Body of pancreas (tissue), 4 donors: ENCODE measurements around the gene FURIN. TPM values are rescaled to one million over a fixed set of nuclear protein-coding genes. Genes with fewer than 3 reads are reported as not detected.
A peak's percentile ranks its signal among the peaks of the same experiment; 100 is the strongest.
"Not testable (repeated sequence)": the region's sequence is repeated elsewhere in the genome, so short reads cannot be mapped to it uniquely, and the experiment has no call there.

ENCODE experiments used
- ATAC-seq: fragments of 150-250 bp; one replicate; pipeline ENCODE4 v1.9.1; 2016
- DNase-seq, 4 donors: peaks; one replicate each; pipeline ENCODE4 v3.0.0-alpha.2; 2019
- H3K27ac ChIP-seq, 4 donors: fragments of 200-600 bp; sonication (generic); 1 replicate in 3 of 4; 2 replicates in 1 of 4; pipeline versions ENCODE4 v1.5.1 to v1.6.1; 2016 to 2019; ENCODE audit warnings: mild to moderate bottlenecking in 1 of 4, mixed read lengths in 1 of 4, moderate library complexity in 1 of 4
- H3K27me3 ChIP-seq, 2 donors: fragments of 200-600 bp; sonication (generic); one replicate each; pipeline ENCODE4 v1.6.0; 2016; ENCODE audit warnings: mild to moderate bottlenecking in 1 of 2
- H3K36me3 ChIP-seq, 2 donors: fragments of 200-600 bp; sonication (generic); replicated peaks in 1 of 2; 2 replicates each; pipeline ENCODE4 v1.5.1; 2016; ENCODE audit warnings: low read depth in 2 of 2; ENCODE audit not compliant: insufficient read depth in 1 of 2
- H3K4me1 ChIP-seq: fragments of 200-600 bp; sonication (generic); one replicate; pipeline ENCODE4 v1.6.0; 2016
- H3K4me3 ChIP-seq, 2 donors: fragments of 200-600 bp; sonication (generic); 1 replicate in 1 of 2; 2 replicates in 1 of 2; pipeline ENCODE4 v1.5.1; 2016 to 2019
- H3K9me3 ChIP-seq, 3 donors: fragments of 200-600 bp; sonication (generic); 1 replicate in 2 of 3; 2 replicates in 1 of 3; pipeline ENCODE4 v1.5.1; 2016
- POLR2A ChIP-seq, 3 donors: fragments of 450-650 bp; IDR thresholded peaks; one replicate each; pipeline ENCODE4 v1.6.1; 2016; ENCODE audit warnings: antibody characterized with exemption in 3 of 3, mild to moderate bottlenecking in 2 of 3
- WGBS, 2 donors: methylation state at CpG; one replicate each; pipeline ENCODE4 v1.1.5; 2017; 5-methylcytosine and 5-hydroxymethylcytosine counted together
- intact Hi-C: fragments of 100-400 bp; cut with DNase I; formaldehyde crosslinking; loops from one replicate; pipeline ENCODE4 v1.15.1; 2023
- total RNA-seq, 2 donors: library from RNA; depleted of rRNA; stranded (reverse); fragments of >200 nt; gene quantifications; one replicate each; pipeline ENCODE4 v1.1.0, GENCODE V29; 2016
- TF ChIP-seq, protein P1 (sequence below), 7 experiments: fragments of 450-650 bp in 4 of 7; fragments of 200-600 bp in 3 of 7; sonication (generic) in 3 of 7; IDR thresholded peaks; one replicate each; pipeline ENCODE4 v1.5.1; 2016 to 2019; ENCODE audit warnings: antibody characterized with exemption in 7 of 7

The FURIN gene
- total RNA-seq, 2 donors from 2014 or later, result 88.0 to 112 TPM

- H3K4me1 ChIP-seq, result no peaks in the 10 kb centered on the region
- ATAC-seq (no peak), DNase-seq (no peak)
- no peaks in the 10 kb centered on the region for H3K27me3 ChIP-seq
- H3K36me3 ChIP-seq, result peaks cover 9 to 39% of the 10 kb centered on the region in 2 donors
- no peak overlapping the region for H3K27ac ChIP-seq
- no peaks in the 10 kb centered on the region for H3K9me3 ChIP-seq
- WGBS, 2 donors, result 32 to 34% methylated on average over 4 of the region's 4 CpGs
- intact Hi-C loops, result no loop called here
- H3K4me3 ChIP-seq, result no peak overlapping the region
- no peak for TF ChIP-seq POLR2A (IDR thresholded peaks at IDR 0.05)
- TF ChIP-seq, protein P1, sequence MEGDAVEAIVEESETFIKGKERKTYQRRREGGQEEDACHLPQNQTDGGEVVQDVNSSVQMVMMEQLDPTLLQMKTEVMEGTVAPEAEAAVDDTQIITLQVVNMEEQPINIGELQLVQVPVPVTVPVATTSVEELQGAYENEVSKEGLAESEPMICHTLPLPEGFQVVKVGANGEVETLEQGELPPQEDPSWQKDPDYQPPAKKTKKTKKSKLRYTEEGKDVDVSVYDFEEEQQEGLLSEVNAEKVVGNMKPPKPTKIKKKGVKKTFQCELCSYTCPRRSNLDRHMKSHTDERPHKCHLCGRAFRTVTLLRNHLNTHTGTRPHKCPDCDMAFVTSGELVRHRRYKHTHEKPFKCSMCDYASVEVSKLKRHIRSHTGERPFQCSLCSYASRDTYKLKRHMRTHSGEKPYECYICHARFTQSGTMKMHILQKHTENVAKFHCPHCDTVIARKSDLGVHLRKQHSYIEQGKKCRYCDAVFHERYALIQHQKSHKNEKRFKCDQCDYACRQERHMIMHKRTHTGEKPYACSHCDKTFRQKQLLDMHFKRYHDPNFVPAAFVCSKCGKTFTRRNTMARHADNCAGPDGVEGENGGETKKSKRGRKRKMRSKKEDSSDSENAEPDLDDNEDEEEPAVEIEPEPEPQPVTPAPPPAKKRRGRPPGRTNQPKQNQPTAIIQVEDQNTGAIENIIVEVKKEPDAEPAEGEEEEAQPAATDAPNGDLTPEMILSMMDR (IDR thresholded peaks at IDR 0.05), result no peak
Measured at GRCh38 chr15:90921887-90922286, 53.5 kb downstream of the FURIN start.

DNA sequence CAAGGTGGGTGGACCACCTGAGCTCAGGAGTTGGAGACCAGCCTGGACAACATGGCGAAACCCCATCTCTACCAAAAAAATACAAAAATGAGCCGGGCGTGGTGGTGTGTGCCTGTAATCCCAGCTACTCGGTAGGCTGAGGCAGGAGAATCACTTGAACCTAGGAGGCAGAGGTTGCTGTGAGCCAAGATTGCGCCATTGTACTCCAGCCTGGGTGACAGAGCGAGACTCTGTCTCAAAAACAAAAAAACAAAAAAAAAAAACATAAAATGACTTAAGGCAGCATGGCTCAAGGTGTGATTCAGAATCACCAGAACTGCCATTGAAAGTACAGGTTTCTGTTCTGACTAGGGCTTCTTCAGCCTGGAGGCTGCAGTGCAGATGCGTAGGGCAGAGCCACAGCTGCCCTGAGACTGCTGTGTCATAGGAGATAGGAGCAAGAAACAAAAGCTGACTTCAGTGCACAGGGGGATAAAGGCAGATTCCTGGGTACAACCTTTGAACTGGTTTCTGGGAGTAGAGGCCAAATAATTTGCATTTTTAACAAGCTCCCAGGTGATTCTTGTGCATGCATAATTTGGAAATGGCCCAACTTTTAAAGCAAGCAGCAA lies 54.4 kb downstream of the FURIN start:
- WGBS, 2 donors, result 90 to 91% methylated on average over 7 of the region's 7 CpGs
- H3K9me3 ChIP-seq, H3K27me3 ChIP-seq, H3K4me1 ChIP-seq, H3K27ac ChIP-seq, H3K4me3 ChIP-seq, DNase-seq, intact Hi-C loops, ATAC-seq: not testable (repeated sequence)
- H3K36me3 ChIP-seq, result peaks cover 9 to 31% of the 10 kb centered on the region in 2 donors

DNA sequence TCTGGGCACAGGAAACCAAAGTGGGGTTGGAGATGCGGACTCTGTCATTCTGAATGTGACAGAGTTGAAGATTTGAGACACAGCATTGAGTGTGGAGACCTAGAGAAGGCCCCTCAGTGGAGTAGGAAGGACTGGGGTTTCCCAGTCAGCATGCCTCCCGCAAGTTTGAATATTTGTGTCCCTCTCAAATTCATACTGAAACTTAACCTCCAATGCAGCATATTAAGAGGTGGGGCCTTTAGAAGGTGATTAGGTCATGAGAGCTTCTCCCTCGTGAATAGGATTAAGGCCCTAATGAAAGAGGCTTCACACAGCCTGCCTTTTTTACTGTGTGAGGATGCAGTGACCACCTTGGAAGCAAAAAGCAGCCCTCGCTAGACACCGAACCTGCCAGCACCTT lies 56.0 kb downstream of the FURIN start:
- no peak overlapping the region for H3K4me3 ChIP-seq
- intact Hi-C loops, result no loop called here
- no peaks in the 10 kb centered on the region for H3K27me3 ChIP-seq
- WGBS, 2 donors, result 85% methylated on average over 5 of the region's 5 CpGs
- no peak for DNase-seq
- no peak for ATAC-seq
- no peak for TF ChIP-seq POLR2A (IDR thresholded peaks at IDR 0.05)
- TF ChIP-seq, protein P1 (IDR thresholded peaks at IDR 0.05), result no peak
- no peak overlapping the region for H3K27ac ChIP-seq
- peaks cover 5% of the 10 kb centered on the region for H3K4me1 ChIP-seq
- no peaks in the 10 kb centered on the region for H3K9me3 ChIP-seq
- H3K36me3 ChIP-seq, result peaks cover 5 to 17% of the 10 kb centered on the region in 2 donors

DNA sequence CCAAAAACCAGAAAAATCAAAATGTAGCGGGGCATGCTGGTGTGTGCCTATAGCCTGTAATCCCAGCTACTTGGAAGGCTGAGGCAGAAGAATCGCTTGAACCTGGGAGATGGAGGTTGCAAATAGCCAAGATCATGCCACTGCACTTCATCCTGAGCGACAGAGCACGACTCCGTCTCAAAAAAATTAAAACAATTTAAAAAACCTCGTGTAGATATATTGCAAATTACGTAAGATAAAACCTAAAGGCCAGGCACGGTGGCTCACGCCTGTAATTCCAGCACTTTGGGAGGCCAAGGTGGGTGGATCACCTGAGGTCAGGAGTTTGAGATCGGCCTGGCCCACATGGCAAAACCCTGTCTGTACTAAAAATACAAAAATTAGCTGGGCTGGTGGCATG lies 58.4 kb downstream of the FURIN start:
- ATAC-seq, DNase-seq, H3K36me3 ChIP-seq, H3K4me3 ChIP-seq, intact Hi-C loops, H3K27ac ChIP-seq, H3K9me3 ChIP-seq, H3K27me3 ChIP-seq: not testable (repeated sequence)
- H3K4me1 ChIP-seq, result peaks cover 20% of the 10 kb centered on the region
- 90 to 91% methylated on average over 10 of the region's 10 CpGs for WGBS, 2 donors

GRCh38 chr15:90928106-90928505 lies 59.7 kb downstream of the FURIN start:
- H3K36me3 ChIP-seq, H3K4me3 ChIP-seq, H3K27me3 ChIP-seq, H3K9me3 ChIP-seq, ATAC-seq, H3K27ac ChIP-seq, DNase-seq, intact Hi-C loops: not testable (repeated sequence)
- WGBS, 2 donors, result 90 to 92% methylated on average over 7 of the region's 7 CpGs
- peaks cover 27% of the 10 kb centered on the region for H3K4me1 ChIP-seq

DNA sequence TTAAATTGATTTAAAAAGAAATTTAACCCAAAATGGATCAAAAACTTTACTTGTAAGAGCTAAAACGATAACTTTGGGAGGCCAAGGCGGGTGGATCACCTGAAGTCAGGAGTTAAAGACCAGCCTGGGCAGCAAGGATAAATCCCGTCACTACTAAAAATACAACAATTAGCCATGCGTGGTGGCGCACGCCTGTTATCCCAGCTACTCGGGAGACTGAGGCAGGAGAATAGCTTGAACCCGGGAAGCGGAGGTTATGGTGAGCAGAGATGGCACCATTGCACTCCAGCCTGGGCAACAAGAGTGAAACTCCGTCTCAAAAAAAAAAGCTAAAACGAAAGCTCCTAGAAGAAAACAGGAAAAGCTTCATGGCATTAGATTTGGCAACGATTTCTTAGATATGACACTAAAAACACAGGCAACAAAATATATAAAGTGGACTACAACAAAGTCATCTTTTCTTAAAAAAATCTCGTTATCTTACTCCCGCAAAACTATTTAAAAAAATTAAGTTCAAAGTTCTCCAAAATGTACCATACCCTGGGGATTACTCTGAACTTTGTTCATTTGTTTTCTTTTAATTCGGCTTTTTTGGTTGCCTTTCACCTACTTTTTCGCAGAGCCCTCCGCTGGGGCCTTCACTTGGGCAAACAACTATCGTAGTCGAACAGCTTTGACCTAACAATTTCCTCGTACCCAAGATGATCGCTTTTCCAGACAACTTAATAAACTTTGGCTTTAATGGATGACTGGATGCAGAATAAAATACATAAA lies 61.0 kb downstream of the FURIN start:
- Histone ChIP-seq H3K27me3 (no peaks in the 10 kb centered on the region), H3K4me3 (peak overlapping the region; percentile 26 to 58), H3K27ac (peak overlapping the region; percentile 72 to 98 (median 91)), H3K4me1 (peaks cover 35% of the 10 kb centered on the region), H3K9me3 (no peaks in the 10 kb centered on the region), H3K36me3 (no peaks in the 10 kb centered on the region)
- no peak for DNase-seq
- intact Hi-C loops, result no loop called here
- TF ChIP-seq, protein P1 (IDR thresholded peaks at IDR 0.05), result peak in 2 of 7 experiments; percentile 23 to 35
- no peak for TF ChIP-seq POLR2A (IDR thresholded peaks at IDR 0.05)
- 39 to 43% methylated on average over 21 of the region's 21 CpGs for WGBS, 2 donors
- no peak for ATAC-seq
